HG03103 (cell line): Measurements from ENCODE around the gene WHRN.

Experiments
- ATAC-seq: cut with Tn5 transposase; IDR thresholded peaks from one replicate; pipeline ENCODE4 v1.9.1; 2021; ENCODE audit warnings: low read depth; ENCODE audit not compliant: unreplicated experiment

Gene WHRN

DNA sequence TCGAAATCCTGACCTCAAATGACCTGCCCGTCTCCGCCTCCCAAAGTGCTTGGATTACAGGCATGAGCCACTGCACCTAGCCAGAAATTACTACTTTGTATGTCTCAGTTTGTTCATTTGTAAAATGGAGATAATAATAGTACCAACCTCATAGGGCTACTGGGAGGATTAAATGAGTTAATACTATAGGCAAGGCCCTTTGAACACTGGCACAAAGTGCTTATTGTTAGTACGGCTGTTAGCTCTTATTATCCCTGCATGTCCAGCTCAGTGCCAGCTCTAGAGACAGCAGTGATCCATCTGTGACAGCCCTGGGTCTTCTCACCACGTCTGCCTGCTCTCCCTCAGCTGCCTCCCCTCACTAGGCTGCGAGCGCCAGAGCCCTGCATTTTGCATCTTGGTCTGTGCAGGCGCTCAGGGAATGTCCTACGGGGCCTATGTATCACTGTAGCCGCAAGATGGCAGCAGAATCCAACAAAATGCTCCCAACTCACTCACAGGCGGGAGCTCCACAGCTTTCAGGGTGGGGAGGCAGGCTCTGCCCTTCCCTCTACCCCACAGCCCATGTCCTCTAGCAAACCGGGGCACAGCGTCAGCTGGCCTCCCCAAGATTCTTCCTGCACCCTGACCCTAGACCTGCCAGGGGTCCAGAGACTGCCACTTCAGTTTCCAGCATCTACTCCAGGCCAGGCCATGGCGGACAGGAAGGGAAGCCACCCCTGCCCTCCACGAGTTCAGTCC is 99.8 kb downstream of the WHRN start:
- ATAC-seq: peak; percentile 88

- ATAC-seq: no peak
These were observed 100.7 kb downstream of the WHRN start for GRCh38 chr9:114404531-114404930.

- ATAC-seq: no peak
These were observed 102.0 kb downstream of the WHRN start for GRCh38 chr9:114403153-114403756.

GRCh38 chr9:114401344-114401743 is 103.9 kb downstream of the WHRN start:
- no peak for ATAC-seq

DNA sequence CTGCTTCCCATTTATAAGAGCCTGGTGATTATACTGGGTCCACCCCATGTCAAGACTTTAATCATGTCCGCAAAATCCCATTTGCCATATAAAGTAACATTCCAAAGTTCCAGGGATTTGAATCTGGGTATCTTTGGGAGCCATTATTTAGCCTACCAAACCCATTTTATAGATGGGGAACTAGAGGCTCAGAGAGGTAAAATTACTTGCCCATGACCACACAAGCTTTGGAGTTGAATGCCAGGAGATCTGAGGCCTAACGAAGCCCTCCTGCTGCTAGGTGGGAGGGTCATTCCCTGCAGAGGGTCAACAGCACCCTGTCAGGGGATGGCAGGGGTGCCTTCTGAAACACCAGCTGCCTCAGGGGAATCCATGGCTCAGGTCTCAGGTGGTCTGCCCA is 104.5 kb downstream of the WHRN start:
- no peak for ATAC-seq

DNA sequence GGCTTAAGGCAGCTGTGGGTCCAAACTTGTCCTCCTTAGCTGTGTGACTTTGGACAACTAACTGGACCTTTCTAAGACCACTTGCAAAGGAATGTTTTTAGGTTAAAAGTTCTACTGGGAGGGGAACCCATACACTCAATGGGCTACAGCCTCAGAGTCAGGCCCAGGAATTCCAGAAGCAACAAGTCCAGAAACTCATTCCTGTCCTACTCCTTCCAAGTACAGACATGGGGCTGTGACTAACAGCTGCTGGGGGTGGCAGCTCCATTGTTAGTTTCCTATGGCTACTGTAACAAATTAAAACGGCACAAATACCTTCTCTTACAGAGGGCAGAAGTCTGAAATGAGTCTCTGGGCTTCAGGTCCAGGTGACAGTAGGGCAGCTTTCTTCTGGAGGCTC is 105.1 kb downstream of the WHRN start:
- ATAC-seq: no peak

DNA sequence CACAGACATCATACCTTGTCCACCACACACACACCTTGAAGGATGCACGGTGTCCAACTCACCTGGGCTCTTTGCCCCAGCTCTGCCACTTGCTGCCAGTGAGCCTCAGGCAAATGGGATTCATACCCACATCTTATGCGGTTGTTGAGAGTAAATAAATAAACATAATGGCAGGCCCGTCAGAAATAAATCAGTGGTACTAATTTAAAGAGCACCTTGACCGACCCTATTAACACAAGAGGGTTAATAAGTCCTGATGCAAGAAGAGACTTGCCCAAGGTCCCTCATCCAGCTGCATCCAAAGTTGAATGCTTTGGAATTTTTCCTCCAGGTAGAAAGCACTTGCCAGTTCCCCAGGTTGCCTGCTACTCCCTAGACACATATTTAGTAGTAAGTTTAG is 105.9 kb downstream of the WHRN start:
- ATAC-seq: no peak

GRCh38 chr9:114397848-114398605 is 107.2 kb downstream of the WHRN start:
- ATAC-seq: peak; percentile 73

DNA sequence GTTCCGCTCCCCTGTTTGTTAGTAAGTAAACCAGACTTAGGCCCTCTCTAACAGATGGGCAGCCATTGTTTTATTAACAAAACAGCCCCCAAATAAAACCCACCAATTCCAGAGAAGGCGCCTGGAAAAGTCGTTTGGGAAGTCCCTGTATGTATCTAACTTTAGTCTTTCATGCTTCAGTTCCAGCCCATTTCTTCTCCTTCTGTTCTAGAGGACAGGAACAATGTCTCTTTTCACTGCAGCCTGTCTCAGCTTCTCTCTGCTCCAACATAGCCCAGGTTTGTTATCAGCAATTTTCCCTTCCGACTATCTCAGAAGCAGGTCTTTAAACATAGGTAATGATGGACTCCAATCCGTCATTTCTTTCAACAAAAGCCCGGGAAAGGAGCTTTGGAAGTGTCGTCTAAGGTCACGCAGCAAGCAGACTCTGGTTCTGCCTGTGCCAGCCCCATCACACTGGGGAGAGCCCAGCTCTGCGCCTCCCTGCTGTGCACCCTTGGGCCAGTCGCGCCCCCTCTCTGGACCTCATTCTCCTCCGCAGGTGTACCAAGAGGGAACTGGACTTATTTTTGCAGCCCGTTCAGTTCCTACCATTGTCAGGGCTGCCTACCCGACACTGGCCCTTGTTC is 107.9 kb downstream of the WHRN start:
- no peak for ATAC-seq

DNA sequence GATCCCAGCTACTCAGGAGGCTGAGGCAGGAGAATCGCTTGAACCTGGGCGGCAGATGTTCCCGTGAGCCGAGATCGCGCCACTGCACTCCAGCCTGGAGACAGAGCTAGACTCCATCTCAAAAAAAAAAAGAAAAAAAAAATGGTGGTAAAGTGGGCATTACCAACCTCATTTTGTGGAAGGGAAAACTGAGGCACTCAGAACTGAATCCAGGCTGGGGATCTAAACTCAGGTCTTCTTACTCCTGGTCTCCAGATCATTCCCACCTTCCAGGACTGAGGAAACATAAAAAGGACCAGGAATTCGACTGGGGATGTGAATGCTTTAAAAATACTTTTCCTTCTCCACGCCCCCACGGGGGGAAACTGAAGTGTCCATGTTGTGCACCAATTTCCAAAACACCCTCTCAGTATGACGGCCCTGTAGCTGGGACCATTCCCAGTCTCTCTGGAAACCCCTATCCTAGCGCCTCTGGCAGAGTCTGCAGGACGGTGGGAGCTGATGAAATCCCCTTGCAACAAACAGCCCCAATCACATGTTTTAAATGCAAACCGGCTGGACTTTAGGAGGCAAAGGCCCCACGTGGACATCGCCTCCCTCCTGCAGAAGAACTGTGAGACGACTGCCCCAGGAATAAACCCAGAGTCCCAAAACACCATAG is 108.6 kb downstream of the WHRN start:
- no peak for ATAC-seq

- no peak for ATAC-seq
These were observed 109.5 kb downstream of the WHRN start for GRCh38 chr9:114395768-114396167.

GRCh38 chr9:114395334-114395617 is 110.0 kb downstream of the WHRN start:
- no peak for ATAC-seq

DNA sequence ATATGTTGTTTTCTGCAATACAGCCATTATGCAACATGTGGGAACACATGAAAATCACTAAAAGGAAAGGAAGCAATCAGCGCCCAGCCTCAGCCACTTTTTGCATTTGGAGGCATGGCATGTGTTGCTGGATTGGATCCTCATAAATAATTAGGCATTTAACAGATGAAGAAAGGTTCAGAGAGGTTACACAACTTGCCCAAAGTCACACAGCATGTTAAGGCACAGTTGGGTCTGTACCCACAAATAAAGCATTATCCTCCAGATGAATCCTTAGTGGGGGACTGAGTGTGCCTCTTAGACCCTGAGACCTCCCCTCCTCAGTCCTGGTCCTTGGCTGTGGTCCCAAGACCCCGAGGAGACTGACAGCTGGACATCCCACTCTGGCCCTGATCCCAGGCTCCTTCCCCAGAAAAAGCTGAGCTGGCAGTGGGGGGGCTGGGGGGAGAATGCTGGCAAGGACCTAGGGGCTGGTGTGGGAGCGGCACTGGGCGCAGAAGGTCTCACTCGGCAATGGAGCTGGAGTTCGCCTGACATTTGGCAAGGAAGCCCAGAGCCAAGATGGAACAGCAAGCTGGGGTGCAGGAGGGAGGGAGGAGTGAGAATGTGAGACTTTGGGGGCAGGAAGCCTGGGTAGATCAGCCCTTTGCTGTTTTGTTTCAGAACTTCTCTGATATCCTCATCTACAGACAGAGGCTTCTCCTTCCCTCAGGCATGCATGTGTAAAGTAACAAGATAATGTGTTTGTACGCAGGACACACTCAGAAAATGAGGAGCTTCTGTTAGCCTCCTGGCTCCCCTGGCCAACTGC is 110.5 kb downstream of the WHRN start:
- ATAC-seq: no peak

GRCh38 chr9:114392749-114393112 is 112.5 kb downstream of the WHRN start:
- ATAC-seq: no peak

DNA sequence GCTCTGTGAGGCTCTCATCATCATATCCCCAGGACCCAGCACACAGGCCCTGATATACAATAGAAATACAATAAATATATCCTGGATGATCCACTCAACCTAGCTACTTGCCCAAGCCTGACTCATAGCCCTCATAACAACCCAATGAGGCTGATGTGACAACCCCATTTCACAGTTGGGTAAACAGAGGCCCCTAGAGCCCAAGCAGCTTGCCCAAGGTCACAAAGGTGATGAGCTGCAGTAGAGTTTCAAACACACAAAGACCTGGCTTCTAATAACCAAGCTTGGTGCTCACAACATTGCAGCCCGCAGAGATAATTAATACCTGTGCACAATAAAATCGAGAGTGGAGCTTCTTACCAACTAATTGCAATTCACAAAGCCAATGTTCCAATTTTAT is 114.3 kb downstream of the WHRN start:
- ATAC-seq: no peak

DNA sequence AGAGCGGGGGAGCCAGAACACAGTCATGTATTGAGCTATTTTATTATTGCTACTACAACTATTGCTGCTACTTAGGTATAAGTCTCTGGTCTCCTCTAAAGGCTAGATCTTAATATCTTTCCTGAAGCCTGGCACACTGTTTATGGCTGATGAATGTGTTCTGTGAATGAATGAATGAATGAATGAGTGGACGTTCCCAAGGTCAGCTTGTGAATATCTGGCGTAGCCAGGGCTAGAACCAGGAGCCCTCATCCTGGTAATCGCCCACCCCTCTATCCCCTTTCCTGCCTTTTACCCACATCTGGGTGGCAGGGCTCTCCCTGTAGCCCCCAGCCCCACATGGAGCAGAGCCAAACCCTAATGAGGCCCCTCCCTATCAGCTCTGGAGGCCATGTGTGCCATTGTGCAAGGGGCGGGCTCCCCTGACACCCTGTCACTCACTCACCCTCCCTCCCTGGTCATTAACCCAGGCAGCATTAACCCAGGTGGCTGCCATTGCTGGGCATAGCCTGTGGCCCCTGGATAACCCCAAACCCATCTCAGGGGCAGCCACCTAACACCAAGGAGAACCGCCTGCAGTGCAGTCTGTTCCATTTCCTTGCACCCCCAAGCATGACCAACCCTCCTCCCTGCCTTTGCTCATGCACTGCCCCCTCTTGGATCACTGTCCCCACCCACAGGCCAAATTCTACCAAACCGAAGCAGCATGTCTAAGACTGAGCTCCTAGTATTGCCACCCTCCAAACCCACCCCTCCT is 115.5 kb downstream of the WHRN start:
- ATAC-seq: no peak

GRCh38 chr9:114388764-114389375 is 116.4 kb downstream of the WHRN start:
- ATAC-seq: no peak

- no peak for ATAC-seq
These were observed 117.0 kb downstream of the WHRN start for GRCh38 chr9:114388357-114388682.

DNA sequence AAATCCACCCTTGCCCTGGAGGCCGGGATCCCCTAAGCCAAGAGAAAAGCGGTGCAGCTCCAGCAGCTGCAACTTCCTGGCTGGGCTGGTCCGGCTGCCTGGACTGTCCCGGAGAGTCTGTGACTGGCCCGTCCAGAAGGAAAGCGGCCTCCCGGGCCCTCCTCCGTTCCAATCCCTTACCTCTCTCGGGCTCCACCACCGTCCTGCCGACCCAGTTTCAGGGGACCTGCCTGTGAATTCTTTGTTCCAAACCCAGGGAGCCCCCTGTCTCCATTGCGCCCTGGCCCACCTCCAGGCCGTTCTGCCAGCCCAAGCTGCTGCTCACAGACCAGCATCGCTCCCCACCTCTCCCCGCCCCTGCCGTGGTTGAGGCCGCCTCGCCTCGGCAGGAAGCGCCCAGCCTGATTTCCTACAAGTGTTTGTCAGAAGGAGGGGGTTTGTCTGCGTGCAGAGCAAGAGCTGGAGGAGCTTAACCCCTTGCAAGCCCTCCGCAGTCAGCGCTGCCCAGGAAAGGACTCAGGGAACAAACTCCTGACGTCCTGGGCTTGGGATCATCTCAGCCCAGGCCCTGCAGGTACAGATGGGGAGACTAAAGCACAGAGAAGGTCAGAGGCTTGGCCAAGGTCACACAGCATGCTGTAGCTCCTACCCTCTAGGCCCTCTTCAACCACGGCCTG is 117.5 kb downstream of the WHRN start, which contains the start of gene AKNA:
AKNA (minus strand) TSS at position 303 of the 677 bp plus-strand sequence. CDS start 6,649 bp downstream, outside the sequence.
- ATAC-seq: peak; percentile 25
